GM18526 (cell line): ENCODE data around the gene HHAT.

Source experiments
- POLR2A ChIP-seq: IDR thresholded peaks from 3 replicates; pipeline ENCODE4 v1.6.1; 2011; ENCODE audit not compliant: insufficient read length; ENCODE audit errors: extremely low read depth

The HHAT gene

GRCh38 chr1:210303391-210303790, 25.3 kb upstream of the HHAT start:
- TF ChIP-seq POLR2A, result no peak

GRCh38 chr1:210310562-210311153, 18.0 kb upstream of the HHAT start:
- TF ChIP-seq POLR2A, result no peak

- no peak for TF ChIP-seq POLR2A
Observed at GRCh38 chr1:210311726-210312493, 16.8 kb upstream of the HHAT start.

- no peak for TF ChIP-seq POLR2A
Observed at GRCh38 chr1:210313046-210313595, 15.6 kb upstream of the HHAT start.

GRCh38 chr1:210313921-210314320, 14.8 kb upstream of the HHAT start:
- TF ChIP-seq POLR2A, result no peak

- TF ChIP-seq POLR2A, result no peak
Observed at GRCh38 chr1:210315529-210315928, 13.2 kb upstream of the HHAT start.

GRCh38 chr1:210321131-210321530, 7.6 kb upstream of the HHAT start:
- no peak for TF ChIP-seq POLR2A

GRCh38 chr1:210321552-210321951, 7.2 kb upstream of the HHAT start:
- TF ChIP-seq POLR2A, result no peak

GRCh38 chr1:210323957-210324356, 4.7 kb upstream of the HHAT start:
- TF ChIP-seq POLR2A, result no peak

GRCh38 chr1:210325026-210325670, 3.6 kb upstream of the HHAT start:
- TF ChIP-seq POLR2A, result no peak

GRCh38 chr1:210328032-210328745, 513 bp upstream of the HHAT start:
- no peak for TF ChIP-seq POLR2A

- TF ChIP-seq POLR2A, result no peak
Observed at GRCh38 chr1:210330279-210330866, 1.7 kb downstream of the HHAT start.

GRCh38 chr1:210332233-210332632, 3.5 kb downstream of the HHAT start:
- TF ChIP-seq POLR2A, result no peak

GRCh38 chr1:210332719-210333398, 4.2 kb downstream of the HHAT start:
- no peak for TF ChIP-seq POLR2A
